Large intestine (tissue), 3 donors: ENCODE results near the gene ISLR2. TPM values are rescaled to one million over a fixed set of nuclear protein-coding genes. Genes with fewer than 3 reads are reported as not detected.

Source experiments
- DNase-seq, 2 donors: peaks; one replicate each; pipeline versions ENCODE4 v3.0.0 to v3.0.0-alpha.2; 2013
- H3K27ac ChIP-seq: one replicate; pipeline ENCODE4 v1.5.1; 2013; ENCODE audit warnings: low read length
- H3K27me3 ChIP-seq: 2 replicates; pipeline ENCODE4 v1.6.1; 2013; ENCODE audit warnings: low read length; ENCODE audit not compliant: control insufficient read depth, insufficient read depth
- H3K36me3 ChIP-seq: 2 replicates; pipeline ENCODE4 v1.6.1; 2013; ENCODE audit warnings: low read length; ENCODE audit not compliant: control insufficient read depth, insufficient read depth
- H3K4me1 ChIP-seq: one replicate; pipeline ENCODE4 v1.6.1; 2013; ENCODE audit warnings: low read length; ENCODE audit not compliant: control insufficient read depth, insufficient read depth
- H3K4me3 ChIP-seq: one replicate; pipeline ENCODE4 v1.5.1; 2013; ENCODE audit warnings: low read length
- H3K9me3 ChIP-seq: one replicate; pipeline ENCODE4 v1.6.1; 2013; ENCODE audit warnings: mild to moderate bottlenecking, low read depth, low read length, moderate library complexity; ENCODE audit not compliant: control insufficient read depth
- WGBS: methylation state at CpG from one replicate; pipeline ENCODE4 v1.1.5; 2013; ENCODE audit warnings: low lambda C conversion rate; ENCODE audit not compliant: insufficient coverage; 5-methylcytosine and 5-hydroxymethylcytosine counted together
- polyA plus RNA-seq: library from polyadenylated mRNA; unstranded; fragments of 120-200 nt; gene quantifications from one replicate; pipeline ENCODE4 v1.2.1, GENCODE V29; 2013

Gene ISLR2
- polyA plus RNA-seq, 1 donor: 4.9 TPM

- no peaks in the 10 kb centered on the region for H3K36me3 ChIP-seq
- H3K27ac ChIP-seq: no peak overlapping the region
- 4% methylated on average over 5 of the region's 43 CpGs for WGBS
- peak in 1 of 2 donors; percentile 6 for DNase-seq
- H3K4me1 ChIP-seq: peaks cover 7% of the 10 kb centered on the region
- H3K27me3 ChIP-seq: peaks cover 90% of the 10 kb centered on the region
- H3K9me3 ChIP-seq: peaks cover 29% of the 10 kb centered on the region
- H3K4me3 ChIP-seq: no peak overlapping the region
Observed at GRCh38 chr15:74128785-74129585, 1.4 kb upstream of the ISLR2 start.

GRCh38 chr15:74129586-74130154 is 716 bp upstream of the ISLR2 start:
- no peak overlapping the region for H3K4me3 ChIP-seq
- peaks cover 11% of the 10 kb centered on the region for H3K4me1 ChIP-seq
- no CpG with 5 or more reads among the region's 40 CpGs for WGBS
- peaks cover 91% of the 10 kb centered on the region for H3K27me3 ChIP-seq
- no peaks in the 10 kb centered on the region for H3K36me3 ChIP-seq
- peak in 1 of 2 donors; percentile 26 for DNase-seq
- H3K27ac ChIP-seq: no peak overlapping the region
- peaks cover 36% of the 10 kb centered on the region for H3K9me3 ChIP-seq

GRCh38 chr15:74130849-74131627 is 652 bp downstream of the ISLR2 start:
- peaks cover 45% of the 10 kb centered on the region for H3K9me3 ChIP-seq
- no peak for DNase-seq
- H3K27ac ChIP-seq: no peak overlapping the region
- H3K36me3 ChIP-seq: no peaks in the 10 kb centered on the region
- WGBS: no CpG with 5 or more reads among the region's 28 CpGs
- no peak overlapping the region for H3K4me3 ChIP-seq
- peaks cover 11% of the 10 kb centered on the region for H3K4me1 ChIP-seq
- H3K27me3 ChIP-seq: peaks cover 93% of the 10 kb centered on the region

- H3K27me3 ChIP-seq: peaks cover 98% of the 10 kb centered on the region
- no peaks in the 10 kb centered on the region for H3K36me3 ChIP-seq
- H3K4me3 ChIP-seq: no peak overlapping the region
- WGBS: no CpG with 5 or more reads among the region's 20 CpGs
- H3K4me1 ChIP-seq: peaks cover 11% of the 10 kb centered on the region
- H3K27ac ChIP-seq: no peak overlapping the region
- H3K9me3 ChIP-seq: peaks cover 46% of the 10 kb centered on the region
- no peak for DNase-seq
Observed at GRCh38 chr15:74131628-74132413, 1.4 kb downstream of the ISLR2 start.

- no peak overlapping the region for H3K27ac ChIP-seq
- H3K4me3 ChIP-seq: no peak overlapping the region
- peak in 1 of 2 donors; percentile 22 for DNase-seq
- WGBS: no CpG with 5 or more reads among the region's 90 CpGs
- H3K36me3 ChIP-seq: no peaks in the 10 kb centered on the region
- peaks cover 10% of the 10 kb centered on the region for H3K4me1 ChIP-seq
- peaks cover 43% of the 10 kb centered on the region for H3K9me3 ChIP-seq
- peaks cover 96% of the 10 kb centered on the region for H3K27me3 ChIP-seq
Observed at GRCh38 chr15:74132681-74133651, 2.6 kb downstream of the ISLR2 start.

GRCh38 chr15:74133694-74134386 is 3.5 kb downstream of the ISLR2 start:
- peaks cover 90% of the 10 kb centered on the region for H3K27me3 ChIP-seq
- H3K9me3 ChIP-seq: peaks cover 41% of the 10 kb centered on the region
- no peak for DNase-seq
- H3K36me3 ChIP-seq: no peaks in the 10 kb centered on the region
- H3K4me3 ChIP-seq: no peak overlapping the region
- WGBS: no CpG with 5 or more reads among the region's 71 CpGs
- no peak overlapping the region for H3K27ac ChIP-seq
- H3K4me1 ChIP-seq: peaks cover 6% of the 10 kb centered on the region

GRCh38 chr15:74134387-74135027 is 4.1 kb downstream of the ISLR2 start:
- peaks cover 88% of the 10 kb centered on the region for H3K27me3 ChIP-seq
- H3K27ac ChIP-seq: no peak overlapping the region
- H3K36me3 ChIP-seq: no peaks in the 10 kb centered on the region
- no CpG with 5 or more reads among the region's 53 CpGs for WGBS
- no peak overlapping the region for H3K4me3 ChIP-seq
- peaks cover 41% of the 10 kb centered on the region for H3K9me3 ChIP-seq
- peaks cover 6% of the 10 kb centered on the region for H3K4me1 ChIP-seq
- DNase-seq: peak in 1 of 2 donors; percentile 57

GRCh38 chr15:74135041-74135565 is 4.7 kb downstream of the ISLR2 start:
- Histone ChIP-seq H3K4me1 (peaks cover 4% of the 10 kb centered on the region), H3K4me3 (no peak overlapping the region), H3K36me3 (no peaks in the 10 kb centered on the region), H3K9me3 (peaks cover 41% of the 10 kb centered on the region), H3K27ac (no peak overlapping the region), H3K27me3 (peaks cover 89% of the 10 kb centered on the region)
- DNase-seq: no peak
- WGBS: no CpG with 5 or more reads among the region's 27 CpGs
